IPS-15b (cell line): ENCODE results near the gene ACSL1.

ENCODE experiments used
- H3K27me3 ChIP-seq: one replicate; pipeline ENCODE4 v1.6.1; 2013; ENCODE audit warnings: low read length; ENCODE audit not compliant: control insufficient read depth, insufficient read depth
- H3K36me3 ChIP-seq: one replicate; pipeline ENCODE4 v1.6.1; 2013; ENCODE audit warnings: low read length; ENCODE audit not compliant: control insufficient read depth, insufficient read depth
- H3K4me1 ChIP-seq: one replicate; pipeline ENCODE4 v1.6.1; 2013; ENCODE audit warnings: mild to moderate bottlenecking, low read length; ENCODE audit not compliant: control insufficient read depth, insufficient read depth
- H3K4me3 ChIP-seq: one replicate; pipeline ENCODE4 v1.5.1; 2013; ENCODE audit warnings: low read depth, low read length
- H3K9ac ChIP-seq: one replicate; pipeline ENCODE4 v1.6.1; 2013; ENCODE audit warnings: low read depth, mild to moderate bottlenecking, low read length
- H3K9me3 ChIP-seq: one replicate; pipeline ENCODE4 v1.6.1; 2013; ENCODE audit warnings: mild to moderate bottlenecking, low read length; ENCODE audit not compliant: control insufficient read depth, insufficient read depth

The ACSL1 gene, protein sequence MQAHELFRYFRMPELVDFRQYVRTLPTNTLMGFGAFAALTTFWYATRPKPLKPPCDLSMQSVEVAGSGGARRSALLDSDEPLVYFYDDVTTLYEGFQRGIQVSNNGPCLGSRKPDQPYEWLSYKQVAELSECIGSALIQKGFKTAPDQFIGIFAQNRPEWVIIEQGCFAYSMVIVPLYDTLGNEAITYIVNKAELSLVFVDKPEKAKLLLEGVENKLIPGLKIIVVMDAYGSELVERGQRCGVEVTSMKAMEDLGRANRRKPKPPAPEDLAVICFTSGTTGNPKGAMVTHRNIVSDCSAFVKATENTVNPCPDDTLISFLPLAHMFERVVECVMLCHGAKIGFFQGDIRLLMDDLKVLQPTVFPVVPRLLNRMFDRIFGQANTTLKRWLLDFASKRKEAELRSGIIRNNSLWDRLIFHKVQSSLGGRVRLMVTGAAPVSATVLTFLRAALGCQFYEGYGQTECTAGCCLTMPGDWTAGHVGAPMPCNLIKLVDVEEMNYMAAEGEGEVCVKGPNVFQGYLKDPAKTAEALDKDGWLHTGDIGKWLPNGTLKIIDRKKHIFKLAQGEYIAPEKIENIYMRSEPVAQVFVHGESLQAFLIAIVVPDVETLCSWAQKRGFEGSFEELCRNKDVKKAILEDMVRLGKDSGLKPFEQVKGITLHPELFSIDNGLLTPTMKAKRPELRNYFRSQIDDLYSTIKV

DNA sequence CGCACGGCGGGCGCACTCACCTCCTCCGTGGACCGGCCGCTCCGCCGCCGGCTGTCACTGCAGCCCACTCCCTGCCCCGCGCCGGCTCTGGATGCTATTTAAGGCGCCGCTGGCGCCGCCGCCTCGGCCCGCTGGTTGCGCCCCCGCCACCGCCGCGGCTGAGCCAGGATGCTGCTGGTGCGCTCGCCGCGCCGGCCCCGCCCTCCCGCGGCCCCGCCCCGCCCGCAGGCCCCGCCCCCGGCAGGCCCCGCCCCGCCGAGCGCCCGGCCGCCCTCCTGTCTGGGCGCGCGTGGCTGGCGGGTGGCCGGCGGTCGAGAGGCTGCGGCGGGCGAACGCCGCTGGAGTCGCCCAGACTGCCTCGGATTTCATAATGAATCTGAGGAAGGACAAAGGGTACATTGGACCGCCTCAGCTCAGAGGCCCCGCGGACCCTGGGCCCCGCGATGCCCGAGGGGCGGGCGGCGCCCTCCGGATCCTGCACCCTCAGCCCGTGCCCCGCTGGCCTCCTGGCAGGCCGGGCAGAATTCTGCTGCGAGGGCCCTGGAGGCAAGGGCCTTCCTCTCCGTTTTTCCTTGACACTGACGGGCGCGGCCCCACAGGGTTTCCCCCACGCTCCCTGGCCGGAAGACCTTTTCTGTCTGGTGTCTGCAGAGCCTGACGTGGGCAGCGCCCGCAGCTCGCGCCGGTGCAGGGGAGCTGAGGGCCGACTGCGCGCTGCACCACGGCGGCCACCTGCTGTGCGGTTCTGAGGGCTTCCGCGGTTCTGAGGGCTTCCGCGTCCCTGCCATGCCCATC lies at the start of gene ACSL1:
ACSL1 (minus strand) TSS at position 73 of the 795 bp plus-strand sequence. CDS start 22,454 bp downstream, outside the sequence.
- Histone ChIP-seq H3K9me3 (no peaks in the 10 kb centered on the region), H3K36me3 (no peaks in the 10 kb centered on the region), H3K27me3 (peaks cover 59% of the 10 kb centered on the region), H3K9ac (no peak within 1 kb of the TSS), H3K4me1 (no peaks in the 10 kb centered on the region), H3K4me3 (peak within 1 kb of the TSS; percentile 57)

DNA sequence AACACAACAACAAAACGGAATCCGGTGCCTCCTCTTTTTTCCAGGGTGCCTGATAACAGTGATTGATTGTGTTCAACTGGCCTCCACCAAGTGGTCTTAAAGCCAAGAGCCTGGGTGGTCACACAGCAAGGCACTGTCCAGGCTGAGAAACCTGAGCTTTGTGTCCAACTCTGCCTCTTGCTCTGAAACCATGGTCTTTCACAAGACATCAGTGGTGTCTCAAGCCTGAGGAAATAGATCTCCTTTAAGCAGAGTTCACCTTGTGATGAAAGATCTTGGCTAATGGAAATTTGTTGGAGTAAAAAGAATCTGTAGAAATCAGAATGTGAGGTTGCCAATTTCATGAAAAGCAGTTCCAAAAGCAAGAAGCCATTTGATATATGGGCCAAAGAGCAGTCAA lies 47.3 kb upstream of the ACSL1 start:
- H3K36me3 ChIP-seq: no peaks in the 10 kb centered on the region
- no peaks in the 10 kb centered on the region for H3K27me3 ChIP-seq
- no peaks in the 10 kb centered on the region for H3K9me3 ChIP-seq
- no peak overlapping the region for H3K4me3 ChIP-seq
- H3K4me1 ChIP-seq: no peaks in the 10 kb centered on the region
- no peak overlapping the region for H3K9ac ChIP-seq

DNA sequence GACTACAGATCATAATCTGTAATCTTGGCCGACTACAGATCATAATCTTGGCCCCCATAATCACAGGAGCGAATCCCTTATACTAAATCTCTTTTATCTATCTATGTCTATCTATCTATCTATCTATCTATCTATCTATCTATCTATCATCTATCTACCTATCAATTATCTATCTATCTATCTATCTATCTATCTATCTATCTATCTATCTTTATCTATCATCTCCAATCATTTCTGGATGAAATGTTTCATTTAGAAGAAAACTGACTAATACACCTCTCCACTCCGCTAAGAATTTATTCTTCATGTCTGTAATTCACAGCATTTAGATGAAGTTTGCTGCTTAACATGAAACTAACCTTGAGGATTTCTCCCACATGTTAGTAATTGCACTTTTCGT lies 45.0 kb upstream of the ACSL1 start:
- no peak overlapping the region for H3K4me3 ChIP-seq
- no peaks in the 10 kb centered on the region for H3K9me3 ChIP-seq

DNA sequence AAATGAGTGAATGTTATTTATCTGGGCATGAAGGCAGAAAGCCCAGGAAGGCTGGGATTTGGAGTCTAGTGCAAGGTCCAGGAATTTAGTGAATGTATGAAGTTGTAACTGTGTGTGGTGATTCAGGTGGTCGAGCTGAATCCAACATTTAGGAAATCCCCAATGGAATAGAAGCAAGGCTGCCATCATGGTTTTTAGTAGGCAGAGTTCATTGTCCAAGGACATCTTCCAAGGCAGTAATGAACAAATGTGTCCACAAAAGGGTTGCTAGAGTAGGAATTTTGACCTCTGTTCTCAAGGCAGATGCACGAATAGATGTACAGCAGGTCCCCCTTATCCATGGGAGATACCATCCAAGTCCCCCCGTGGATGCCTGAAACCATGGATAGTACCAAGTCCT lies 42.9 kb upstream of the ACSL1 start:
- Histone ChIP-seq H3K27me3 (no peaks in the 10 kb centered on the region), H3K4me3 (no peak overlapping the region), H3K9ac (no peak overlapping the region), H3K9me3 (no peaks in the 10 kb centered on the region), H3K36me3 (no peaks in the 10 kb centered on the region), H3K4me1 (no peaks in the 10 kb centered on the region)

More for the DNA sequence above, 45.0 kb upstream of the ACSL1 start:
- no peaks in the 10 kb centered on the region for H3K36me3 ChIP-seq
- H3K9ac ChIP-seq: no peak overlapping the region
- no peaks in the 10 kb centered on the region for H3K4me1 ChIP-seq
- H3K27me3 ChIP-seq: no peaks in the 10 kb centered on the region

DNA sequence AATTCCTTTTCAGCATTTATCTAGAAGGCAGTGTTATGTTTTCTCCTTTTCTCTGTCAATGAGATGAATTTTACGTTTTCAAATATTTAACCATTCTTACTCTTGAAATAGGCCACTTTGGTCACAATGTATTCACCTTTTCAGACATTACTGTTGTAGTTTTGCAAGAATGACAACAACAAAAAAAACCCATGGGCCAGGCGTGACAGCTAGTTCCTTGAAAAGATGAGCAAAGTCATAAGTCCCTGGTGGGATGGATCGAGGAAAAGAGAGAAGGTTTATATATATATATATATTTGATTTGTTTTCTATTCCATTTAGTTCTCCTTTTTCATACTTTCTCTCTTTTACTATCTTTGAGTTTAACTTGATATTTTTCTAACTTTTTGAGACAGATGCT lies 38.1 kb upstream of the ACSL1 start:
- H3K36me3 ChIP-seq: no peaks in the 10 kb centered on the region
- no peaks in the 10 kb centered on the region for H3K9me3 ChIP-seq
- H3K4me3 ChIP-seq: no peak overlapping the region
- no peaks in the 10 kb centered on the region for H3K4me1 ChIP-seq
- no peak overlapping the region for H3K9ac ChIP-seq
- H3K27me3 ChIP-seq: no peaks in the 10 kb centered on the region

DNA sequence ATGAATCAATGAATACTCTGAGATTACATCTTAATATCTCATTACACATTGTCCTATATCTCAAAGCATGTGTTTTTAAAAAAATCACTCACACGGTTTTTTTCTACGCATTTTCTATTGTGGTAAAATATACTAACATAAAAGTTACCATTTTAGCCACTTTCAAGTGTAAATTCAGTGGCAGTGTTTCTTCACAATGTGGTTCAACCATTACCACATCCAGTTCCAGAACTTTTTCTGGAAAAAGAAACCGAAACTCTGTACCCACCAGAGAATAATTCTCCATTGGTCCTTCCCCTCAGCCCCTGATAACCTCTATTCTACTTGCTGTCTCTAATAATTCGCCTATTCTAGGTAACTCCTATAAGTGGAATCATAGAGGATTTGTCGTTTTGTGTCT lies 35.3 kb upstream of the ACSL1 start:
- H3K4me3 ChIP-seq: no peak overlapping the region

DNA sequence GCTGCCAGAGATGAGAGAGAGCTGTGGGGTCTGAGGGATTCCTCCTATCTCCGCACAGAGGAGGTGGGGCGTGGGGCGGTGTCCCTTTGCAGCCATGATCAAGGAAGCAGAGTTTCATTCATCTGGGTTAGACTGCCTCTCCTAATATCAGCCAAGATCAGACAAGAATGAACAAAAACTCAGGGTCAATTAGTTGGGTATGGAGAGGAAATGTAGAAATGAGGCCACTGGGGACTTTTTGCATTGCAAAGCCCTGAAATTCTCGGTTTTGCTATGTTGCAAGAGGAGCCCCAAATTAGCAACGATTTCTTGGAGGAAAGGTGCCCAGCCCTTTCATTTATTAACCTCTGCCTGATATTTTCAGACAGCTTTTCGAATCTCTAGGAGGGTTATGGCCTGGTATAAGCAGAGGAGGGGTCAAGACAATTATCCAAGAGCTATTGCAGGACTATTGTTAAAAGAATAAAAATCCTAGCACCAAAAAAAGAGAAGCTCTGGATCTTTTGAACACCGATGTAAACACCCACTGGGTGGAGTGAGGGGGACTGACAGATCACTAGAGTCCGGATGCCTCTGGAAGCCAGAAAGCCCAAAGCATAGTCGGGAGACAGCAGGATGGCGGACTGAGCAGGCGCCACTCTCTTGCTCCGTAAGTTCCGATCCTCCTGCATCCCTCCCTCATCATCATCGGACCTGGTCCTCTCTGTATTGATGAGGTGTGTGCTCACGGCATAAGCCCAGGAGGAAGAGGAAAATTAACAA lies 34.4 kb upstream of the ACSL1 start:
- Histone ChIP-seq H3K27me3 (no peaks in the 10 kb centered on the region), H3K36me3 (no peaks in the 10 kb centered on the region), H3K9me3 (no peaks in the 10 kb centered on the region), H3K4me1 (no peaks in the 10 kb centered on the region), H3K4me3 (no peak overlapping the region), H3K9ac (no peak overlapping the region)

More for the DNA sequence above, 35.3 kb upstream of the ACSL1 start:
- Histone ChIP-seq H3K9me3 (no peaks in the 10 kb centered on the region), H3K4me1 (no peaks in the 10 kb centered on the region), H3K36me3 (no peaks in the 10 kb centered on the region), H3K9ac (no peak overlapping the region), H3K27me3 (no peaks in the 10 kb centered on the region)

DNA sequence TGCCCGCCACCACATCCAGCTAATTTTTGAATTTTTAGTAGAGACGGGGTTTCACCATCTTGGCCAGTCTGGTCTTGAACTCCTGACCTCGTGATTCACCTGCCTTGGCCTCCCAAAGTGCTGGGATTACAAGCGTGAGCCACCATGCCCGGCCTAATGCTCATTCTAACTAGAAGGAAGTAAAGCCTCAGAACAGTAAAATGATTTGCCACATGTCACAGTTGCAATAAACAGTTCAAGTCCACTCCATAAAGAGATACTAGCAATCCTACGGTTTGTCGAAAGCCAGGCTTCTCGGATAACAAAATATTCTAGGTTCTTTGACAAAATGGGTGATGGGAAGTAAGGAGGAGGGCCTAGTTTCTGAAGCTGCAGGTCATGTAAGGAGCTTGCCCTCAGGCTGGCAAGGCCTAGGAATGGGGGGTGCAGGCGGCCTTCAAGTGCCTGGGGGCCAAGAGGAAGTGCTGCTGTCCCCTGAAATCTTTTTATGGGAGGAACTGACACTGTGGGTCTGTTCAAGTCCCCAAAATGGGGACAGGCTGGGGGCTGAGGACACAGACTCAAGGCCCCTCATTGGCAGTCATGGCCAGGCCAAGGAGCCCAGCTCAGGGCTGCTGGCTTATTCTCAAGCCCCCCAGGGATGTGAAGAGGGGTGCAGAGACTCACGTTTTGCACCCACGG lies 31.8 kb upstream of the ACSL1 start:
- no peaks in the 10 kb centered on the region for H3K4me1 ChIP-seq
- H3K9ac ChIP-seq: no peak overlapping the region
- no peaks in the 10 kb centered on the region for H3K9me3 ChIP-seq
- no peaks in the 10 kb centered on the region for H3K27me3 ChIP-seq
- no peak overlapping the region for H3K4me3 ChIP-seq
- no peaks in the 10 kb centered on the region for H3K36me3 ChIP-seq

DNA sequence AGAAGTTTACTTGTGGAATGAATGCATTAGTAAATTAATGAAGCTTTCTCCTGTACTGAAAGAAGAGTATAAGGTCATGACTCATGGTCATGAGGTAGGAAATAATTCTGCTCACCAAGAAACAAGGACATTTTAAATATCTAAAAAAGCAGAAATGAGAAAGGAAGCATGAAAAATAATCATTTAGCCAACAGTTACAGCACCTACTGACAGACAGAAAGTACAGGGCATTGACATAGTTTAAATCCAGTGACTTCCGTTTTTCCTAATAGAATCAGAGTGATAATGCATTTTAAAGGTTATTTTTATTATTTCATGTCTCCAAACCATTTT lies 30.5 kb upstream of the ACSL1 start:
- H3K27me3 ChIP-seq: no peaks in the 10 kb centered on the region
- no peak overlapping the region for H3K4me3 ChIP-seq
- H3K9me3 ChIP-seq: no peaks in the 10 kb centered on the region
- H3K4me1 ChIP-seq: no peaks in the 10 kb centered on the region
- no peaks in the 10 kb centered on the region for H3K36me3 ChIP-seq
- no peak overlapping the region for H3K9ac ChIP-seq

DNA sequence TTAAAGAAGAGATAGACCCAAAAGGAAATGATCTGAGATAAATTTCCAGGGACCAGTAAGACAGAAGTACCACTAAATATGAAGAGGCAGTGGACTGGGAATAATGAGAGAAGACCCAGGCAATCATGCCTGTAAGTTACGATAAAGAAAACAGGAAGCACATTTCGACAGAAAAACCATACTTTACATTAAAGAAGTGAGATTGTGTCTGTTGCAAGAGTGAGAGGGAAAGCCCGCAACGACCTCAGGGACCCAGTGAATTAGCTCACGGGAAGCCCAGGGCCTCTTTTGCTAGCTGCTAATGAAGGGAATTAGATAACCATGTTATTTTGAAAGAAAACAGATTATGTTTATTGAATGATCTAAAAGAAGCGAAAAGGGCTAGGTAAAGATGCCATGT lies 28.9 kb upstream of the ACSL1 start:
- H3K4me1 ChIP-seq: no peaks in the 10 kb centered on the region
- H3K4me3 ChIP-seq: no peak overlapping the region
- H3K27me3 ChIP-seq: no peaks in the 10 kb centered on the region
- no peaks in the 10 kb centered on the region for H3K36me3 ChIP-seq
- H3K9me3 ChIP-seq: no peaks in the 10 kb centered on the region
- no peak overlapping the region for H3K9ac ChIP-seq

DNA sequence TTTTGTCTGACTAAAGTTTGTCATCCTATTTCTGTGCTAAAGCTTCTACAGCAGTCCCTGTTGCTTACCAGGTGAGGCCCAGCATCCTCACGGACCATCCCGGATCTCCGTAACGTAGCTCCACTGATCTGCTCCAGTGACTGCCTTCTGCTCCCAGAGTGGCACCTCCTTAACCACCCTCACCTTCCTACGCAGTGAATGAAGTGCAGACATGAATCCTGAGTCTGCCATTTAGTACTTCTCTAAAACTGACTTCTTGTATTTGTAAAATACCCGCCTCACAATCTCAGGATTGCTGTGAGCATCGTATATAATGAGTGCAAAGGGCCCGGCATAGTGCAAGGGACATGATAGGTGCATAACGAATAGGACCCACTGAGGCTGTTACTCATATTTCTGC lies 27.7 kb upstream of the ACSL1 start:
- no peak overlapping the region for H3K4me3 ChIP-seq
- H3K9ac ChIP-seq: no peak overlapping the region
- no peaks in the 10 kb centered on the region for H3K4me1 ChIP-seq
- H3K9me3 ChIP-seq: no peaks in the 10 kb centered on the region
- H3K27me3 ChIP-seq: no peaks in the 10 kb centered on the region
- no peaks in the 10 kb centered on the region for H3K36me3 ChIP-seq
